Breast epithelium (tissue), 3 donors: ENCODE results near the gene ATP9B.

Source experiments
- CTCF ChIP-seq, 3 donors: fragments of 450-650 bp; IDR thresholded peaks; one replicate each; pipeline ENCODE4 v1.5.1; 2016 to 2017; ENCODE audit warnings: antibody characterized with exemption in 3 of 3, mild to moderate bottlenecking in 3 of 3, moderate library complexity in 3 of 3
- POLR2A ChIP-seq: fragments of 450-650 bp; IDR thresholded peaks from one replicate; pipeline ENCODE4 v1.6.1; 2016; ENCODE audit warnings: antibody characterized with exemption, mild to moderate bottlenecking, moderate library complexity
- POLR2AphosphoS5 ChIP-seq, 3 donors: sonication (generic); formaldehyde crosslinking; IDR thresholded peaks; one replicate each; pipeline ENCODE4 v1.6.1; 2017; ENCODE audit warnings: antibody characterized with exemption in 3 of 3

- no peak for TF ChIP-seq POLR2AphosphoS5 (IDR thresholded peaks at IDR 0.05)
- TF ChIP-seq CTCF (IDR thresholded peaks at IDR 0.05), result no peak
- no peak for TF ChIP-seq POLR2A
These were observed 318.4 kb downstream of the ATP9B start for GRCh38 chr18:79387615-79388014.
